ENCODE data around the gene PURB.

GRCh38 chr7:44911911-44912310 lies 26.6 kb upstream of the PURB start:
- TF ChIP-seq EZH2 (IDR thresholded peaks at IDR 0.05; ENCODE audit: low read length) (no peak), CTCF (optimal IDR thresholded peaks at IDR 0.05 in 1 of 3, IDR thresholded peaks at IDR 0.05 in 1 of 3, conservative IDR thresholded peaks at IDR 0.05 in 1 of 3; ENCODE audit: extremely low read depth in 1 of 3, insufficient read depth in 2 of 3, low read length in 3 of 3) (no peak)
